Smooth muscle cell (in vitro differentiated cells): ENCODE results near the gene TUBGCP6. TPM values are rescaled to one million over a fixed set of nuclear protein-coding genes. Genes with fewer than 3 reads are reported as not detected.

Experiments
- DNase-seq: peaks from one replicate; lab custom pipeline; 2025; ENCODE audit not compliant: unreplicated experiment; lab: John Stamatoyannopoulos, UW
- H2AFZ ChIP-seq: fragments of 200-600 bp; sonication (generic); 2 replicates; pipeline ENCODE4 v1.6.0; 2016; ENCODE audit warnings: antibody characterized with exemption, low read depth, mild to moderate bottlenecking
- H3F3A ChIP-seq: fragments of 200-600 bp; sonication (generic); 2 replicates; pipeline ENCODE4 v1.6.0; 2017; ENCODE audit warnings: antibody characterized with exemption, low read depth
- H3K27ac ChIP-seq: fragments of 200-600 bp; sonication (generic); 2 replicates; pipeline ENCODE4 v1.5.1; 2016; ENCODE audit warnings: low read depth, mild to moderate bottlenecking
- H3K27me3 ChIP-seq: fragments of 200-600 bp; sonication (generic); 2 replicates; pipeline ENCODE4 v1.6.1; 2016; ENCODE audit warnings: low read depth, mild to moderate bottlenecking
- H3K36me3 ChIP-seq: fragments of 200-600 bp; sonication (generic); 2 replicates; pipeline ENCODE4 v1.5.1; 2016; ENCODE audit warnings: low read depth
- H3K4me1 ChIP-seq: fragments of 200-600 bp; sonication (generic); 2 replicates; pipeline ENCODE4 v1.5.1; 2016; ENCODE audit warnings: low read depth
- H3K4me2 ChIP-seq: fragments of 200-600 bp; sonication (generic); 2 replicates; pipeline ENCODE4 v1.6.0; 2016; ENCODE audit warnings: mild to moderate bottlenecking
- H3K4me3 ChIP-seq: fragments of 200-600 bp; sonication (generic); 2 replicates; pipeline ENCODE4 v1.5.1; 2016; ENCODE audit warnings: mild to moderate bottlenecking
- H3K79me2 ChIP-seq: fragments of 200-600 bp; sonication (generic); 2 replicates; pipeline ENCODE4 v1.6.0; 2016; ENCODE audit warnings: low read depth, mild to moderate bottlenecking
- H3K9ac ChIP-seq: fragments of 200-600 bp; sonication (generic); 2 replicates; pipeline ENCODE4 v1.6.0; 2016; ENCODE audit warnings: low read depth
- H3K9me3 ChIP-seq: fragments of 200-600 bp; sonication (generic); replicated peaks from 2 replicates; pipeline ENCODE4 v1.5.1; 2016; ENCODE audit warnings: low read depth
- H4K20me1 ChIP-seq: fragments of 200-600 bp; sonication (generic); 2 replicates; pipeline ENCODE4 v1.6.0; 2016; ENCODE audit warnings: low read depth
- CTCF ChIP-seq: fragments of 200-600 bp; sonication (generic); IDR thresholded peaks from 2 replicates; pipeline ENCODE4 v1.5.1; 2017; ENCODE audit warnings: borderline replicate concordance, mild to moderate bottlenecking, antibody characterized with exemption; ENCODE audit not compliant: insufficient read depth, poor library complexity, severe bottlenecking
- WGBS: methylation state at CpG from one replicate; pipeline ENCODE4 v1.1.7; 2016; ENCODE audit warnings: low lambda C conversion rate; 5-methylcytosine and 5-hydroxymethylcytosine counted together
- polyA plus RNA-seq: library from polyadenylated mRNA; unstranded; fragments of >200 nt; fragmentation: Nextera tagmentation; extraction: Ambion mirVana; gene quantifications from 2 replicates; pipeline ENCODE4 v1.2.1, GENCODE V29; 2016
- total RNA-seq: library from RNA; depleted of rRNA; stranded (reverse); fragments of >200 nt; gene quantifications from 2 replicates; pipeline ENCODE4 v1.2.3, GENCODE V29; 2014

The TUBGCP6 gene
- total and polyA plus RNA-seq, 2 experiments from 2014 or later: 10.0 to 22.7 TPM

GRCh38 chr22:50174382-50175190 lies 70.2 kb downstream of the TUBGCP6 start:
- no peaks in the 10 kb centered on the region for H3K4me1 ChIP-seq
- no peaks in the 10 kb centered on the region for H4K20me1 ChIP-seq
- no peak overlapping the region for H3K27ac ChIP-seq
- H3K9ac ChIP-seq: no peak overlapping the region
- H3K9me3 ChIP-seq: no peaks in the 10 kb centered on the region
- DNase-seq: no peak
- 95% methylated on average over 17 of the region's 27 CpGs for WGBS
- H3F3A ChIP-seq: no peaks in the 10 kb centered on the region
- H2AFZ ChIP-seq: no peak overlapping the region
- no peaks in the 10 kb centered on the region for H3K36me3 ChIP-seq
- no peak overlapping the region for H3K4me2 ChIP-seq
- TF ChIP-seq CTCF: no peak
- H3K4me3 ChIP-seq: no peak overlapping the region
- H3K79me2 ChIP-seq: no peaks in the 10 kb centered on the region
- no peaks in the 10 kb centered on the region for H3K27me3 ChIP-seq

- Histone ChIP-seq H3K4me3 (no peak overlapping the region), H3K79me2 (no peaks in the 10 kb centered on the region), H4K20me1 (no peaks in the 10 kb centered on the region), H2AFZ (no peak overlapping the region), H3K27me3 (no peaks in the 10 kb centered on the region), H3K9ac (no peak overlapping the region), H3K36me3 (no peaks in the 10 kb centered on the region), H3K27ac (no peak overlapping the region), H3K9me3 (no peaks in the 10 kb centered on the region), H3F3A (no peaks in the 10 kb centered on the region), H3K4me2 (no peak overlapping the region), H3K4me1 (no peaks in the 10 kb centered on the region)
- DNase-seq: no peak
- 97% methylated on average over 3 of the region's 6 CpGs for WGBS
- no peak for TF ChIP-seq CTCF
Measured at GRCh38 chr22:50173983-50174355, 70.9 kb downstream of the TUBGCP6 start.

- H3F3A ChIP-seq: no peaks in the 10 kb centered on the region
- H3K9me3 ChIP-seq: no peaks in the 10 kb centered on the region
- H3K79me2 ChIP-seq: no peaks in the 10 kb centered on the region
- no peaks in the 10 kb centered on the region for H3K4me1 ChIP-seq
- no peaks in the 10 kb centered on the region for H4K20me1 ChIP-seq
- no peak for TF ChIP-seq CTCF
- no peak overlapping the region for H3K4me2 ChIP-seq
- no peaks in the 10 kb centered on the region for H3K36me3 ChIP-seq
- 95% methylated on average over 26 of the region's 26 CpGs for WGBS
- H3K4me3 ChIP-seq: no peak overlapping the region
- no peak overlapping the region for H3K9ac ChIP-seq
- H3K27ac ChIP-seq: no peak overlapping the region
- no peak overlapping the region for H2AFZ ChIP-seq
- H3K27me3 ChIP-seq: no peaks in the 10 kb centered on the region
- no peak for DNase-seq
Measured at GRCh38 chr22:50173311-50173982, 71.4 kb downstream of the TUBGCP6 start.
